ENCODE measurements around the gene TMEM140.

DNA sequence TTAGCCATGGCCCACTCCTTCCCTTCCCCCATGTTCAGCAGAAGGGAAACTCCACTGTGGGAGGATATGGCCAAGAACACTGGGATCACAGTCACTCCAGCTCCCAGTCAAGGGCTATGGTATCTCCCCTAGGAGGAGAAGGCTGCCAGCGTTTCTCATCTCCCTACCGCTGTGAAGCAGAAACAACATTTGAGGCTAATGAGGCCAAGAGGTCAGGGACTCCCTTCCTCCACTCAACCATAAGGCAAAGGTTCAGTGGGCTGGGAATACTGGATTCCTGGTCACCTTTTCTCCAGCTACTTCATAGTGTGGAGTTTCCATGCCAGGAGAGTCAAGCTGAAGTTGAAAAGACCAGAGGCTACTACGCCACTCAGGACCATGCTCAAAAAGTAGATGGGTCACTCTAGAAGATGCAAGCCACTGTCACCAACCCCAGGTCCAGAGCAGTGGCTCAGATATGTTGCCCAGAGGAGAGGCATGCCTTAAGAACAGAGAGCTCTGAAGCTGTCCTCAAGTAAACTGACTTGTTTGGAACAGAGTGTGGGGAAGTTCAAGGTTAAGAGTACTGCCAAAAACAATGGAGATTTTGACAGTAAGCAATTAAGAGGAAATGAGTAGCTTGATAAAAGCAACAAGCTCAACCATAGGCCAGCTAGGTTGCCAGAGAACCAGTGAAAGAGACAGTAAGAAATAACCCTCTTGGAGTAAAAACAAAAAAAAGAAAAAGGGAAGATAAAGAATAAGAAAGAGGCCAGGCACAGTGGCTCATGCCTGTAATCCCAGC, 3.8 kb upstream of the TMEM140 start:
- TF ChIP-seq ZNF384 (IDR thresholded peaks at IDR 0.05): no peak
- no peak for TF ChIP-seq LEF1 (IDR thresholded peaks at IDR 0.05; ENCODE audit: borderline replicate concordance)
- TF ChIP-seq SP1 (IDR thresholded peaks at IDR 0.05): no peak

Measured in HEK293T (cell line).